Stimulated activated CD4-positive, alpha-beta T cell treated with anti-CD3 and anti-CD28 coated beads, Interleukin-1b, Interleukin-23, amount 100 ng/mL, for 1 hour (primary cell): ENCODE measurements around the gene TSPAN18.

Source experiments
- DNase-seq, 2 donors: peaks; one replicate each; pipeline ENCODE4 v3.0.0-alpha.2; 2020; ENCODE audit warnings: low read depth in 2 of 2

TSPAN18 gene

GRCh38 chr11:44848203-44848962 lies 121.6 kb downstream of the TSPAN18 start:
- DNase-seq, result no peak

DNA sequence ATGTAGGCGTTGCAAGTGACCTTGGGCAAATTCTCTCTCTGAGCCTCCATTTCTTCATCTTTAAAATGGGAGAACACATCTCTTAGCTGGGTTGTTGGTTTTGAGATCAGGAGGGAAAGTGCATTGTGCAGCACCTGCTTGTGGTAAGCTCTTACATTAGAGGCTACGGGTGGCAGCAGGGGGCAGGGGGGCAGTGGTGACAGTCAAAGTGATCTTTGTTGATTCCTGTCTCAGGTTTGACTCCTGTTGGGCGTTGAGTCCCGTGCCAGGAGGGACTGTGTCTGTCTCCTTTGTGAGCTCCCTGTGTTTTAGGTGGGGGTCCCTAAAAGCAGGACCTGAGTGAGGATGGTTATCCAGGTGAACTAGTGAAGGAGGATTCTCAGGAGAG lies 122.2 kb downstream of the TSPAN18 start:
- DNase-seq, result no peak

GRCh38 chr11:44849424-44849823 lies 122.7 kb downstream of the TSPAN18 start:
- DNase-seq, result no peak

GRCh38 chr11:44849922-44850321 lies 123.2 kb downstream of the TSPAN18 start:
- no peak for DNase-seq

DNA sequence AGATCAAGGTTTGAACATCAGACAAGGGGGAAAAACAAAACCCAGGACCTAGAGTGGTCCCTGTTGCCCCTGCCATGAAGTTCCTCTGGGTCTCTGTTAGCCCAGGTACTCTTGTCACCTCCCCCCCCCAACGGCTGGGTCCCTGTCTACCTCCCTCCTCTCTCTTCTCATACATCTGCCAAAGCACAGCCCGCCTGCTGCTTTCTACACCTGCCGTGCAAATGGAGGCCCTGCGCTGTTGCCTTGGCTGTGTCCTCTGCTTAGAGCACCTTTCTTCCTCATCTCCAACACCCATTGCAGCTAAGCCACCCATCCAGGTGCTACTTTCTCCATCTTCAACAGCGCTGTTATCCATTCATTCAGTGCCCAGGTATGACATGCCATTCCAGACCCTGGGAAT lies 124.7 kb downstream of the TSPAN18 start:
- DNase-seq, result no peak

DNA sequence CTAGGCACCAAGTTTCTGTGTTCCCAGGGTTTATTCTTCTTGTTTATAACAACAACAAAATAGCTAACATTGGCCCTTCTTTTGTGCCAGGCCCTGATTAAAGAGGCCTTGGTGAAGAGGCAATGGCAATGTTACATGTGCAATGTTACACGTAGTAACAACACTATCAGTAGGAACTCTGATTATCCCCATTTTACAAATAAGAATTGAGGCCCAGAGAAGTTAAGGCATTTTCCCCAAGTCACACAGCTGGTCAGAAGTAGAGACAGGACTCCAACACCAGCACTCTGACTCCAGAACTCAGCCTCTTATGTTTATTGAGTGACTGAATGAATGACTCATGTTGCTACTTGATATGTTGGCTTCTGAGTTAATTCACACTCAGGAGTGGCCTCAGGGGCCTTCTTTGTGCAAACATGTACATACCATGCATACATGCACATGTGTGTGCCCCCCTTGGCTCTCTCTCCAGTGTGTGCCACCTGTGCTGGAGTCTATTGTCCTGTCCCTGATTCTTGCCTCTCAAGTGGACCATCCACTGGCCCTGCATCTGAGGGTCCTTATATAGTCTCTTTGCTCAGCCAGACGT lies 125.5 kb downstream of the TSPAN18 start:
- DNase-seq, result no peak

DNA sequence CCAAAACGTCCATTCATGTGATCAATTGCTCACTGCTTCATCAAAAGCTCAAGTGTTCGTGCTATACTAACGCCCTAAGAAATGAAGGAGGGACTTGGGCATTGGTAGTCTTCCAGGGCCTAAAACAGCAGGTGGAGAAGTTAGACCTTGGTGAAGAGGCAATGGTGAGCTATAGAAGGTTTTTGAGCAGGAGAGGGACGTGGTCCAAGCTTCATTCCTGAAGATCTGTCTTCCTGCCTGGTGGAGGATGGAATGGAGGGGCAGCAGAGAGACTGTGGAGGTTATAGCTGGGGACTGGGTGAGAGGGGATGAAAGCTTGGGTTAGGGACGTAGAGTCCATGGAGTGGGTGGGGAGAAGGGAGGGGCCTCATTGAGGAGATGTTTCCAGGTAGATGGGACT lies 126.2 kb downstream of the TSPAN18 start:
- no peak for DNase-seq

GRCh38 chr11:44853666-44854065 lies 126.9 kb downstream of the TSPAN18 start:
- DNase-seq, result no peak

GRCh38 chr11:44854086-44854485 lies 127.3 kb downstream of the TSPAN18 start:
- DNase-seq, result no peak

DNA sequence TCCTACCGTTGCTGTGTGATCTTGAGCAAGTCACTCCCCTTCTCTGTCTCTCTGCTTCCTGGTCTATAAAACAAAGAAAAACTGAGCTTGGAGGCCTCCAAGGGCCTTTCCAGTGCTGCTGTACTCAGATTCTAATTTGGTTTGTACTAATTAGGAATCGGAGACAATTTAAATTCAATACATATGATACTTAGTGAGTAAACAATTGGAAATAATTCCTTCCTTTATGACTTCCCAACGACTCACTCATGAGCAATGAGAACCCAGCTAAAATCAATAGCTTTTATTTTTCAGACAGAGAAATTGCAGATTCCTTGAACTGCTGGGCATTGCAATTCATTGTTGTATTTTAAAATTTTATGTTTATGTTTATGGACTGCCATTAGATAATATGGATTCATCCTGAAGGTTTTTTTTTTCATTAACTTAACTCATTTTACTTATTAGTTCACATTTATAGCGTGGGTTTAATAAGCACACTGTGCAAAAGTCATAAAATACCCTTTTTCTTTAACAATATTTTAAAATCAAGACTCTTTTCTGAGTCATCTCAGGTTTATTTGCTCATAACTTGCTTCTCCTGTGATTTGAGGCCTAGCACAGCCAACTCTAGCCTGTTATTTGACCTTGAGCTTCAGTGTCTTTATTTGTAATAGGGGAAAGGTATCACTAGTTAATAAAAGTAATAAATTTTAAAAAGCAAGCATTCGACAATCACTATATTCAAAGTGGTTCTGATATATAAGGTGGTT lies 128.2 kb downstream of the TSPAN18 start:
- no peak for DNase-seq

- DNase-seq, result no peak
These were observed 128.7 kb downstream of the TSPAN18 start for GRCh38 chr11:44855493-44855849.

DNA sequence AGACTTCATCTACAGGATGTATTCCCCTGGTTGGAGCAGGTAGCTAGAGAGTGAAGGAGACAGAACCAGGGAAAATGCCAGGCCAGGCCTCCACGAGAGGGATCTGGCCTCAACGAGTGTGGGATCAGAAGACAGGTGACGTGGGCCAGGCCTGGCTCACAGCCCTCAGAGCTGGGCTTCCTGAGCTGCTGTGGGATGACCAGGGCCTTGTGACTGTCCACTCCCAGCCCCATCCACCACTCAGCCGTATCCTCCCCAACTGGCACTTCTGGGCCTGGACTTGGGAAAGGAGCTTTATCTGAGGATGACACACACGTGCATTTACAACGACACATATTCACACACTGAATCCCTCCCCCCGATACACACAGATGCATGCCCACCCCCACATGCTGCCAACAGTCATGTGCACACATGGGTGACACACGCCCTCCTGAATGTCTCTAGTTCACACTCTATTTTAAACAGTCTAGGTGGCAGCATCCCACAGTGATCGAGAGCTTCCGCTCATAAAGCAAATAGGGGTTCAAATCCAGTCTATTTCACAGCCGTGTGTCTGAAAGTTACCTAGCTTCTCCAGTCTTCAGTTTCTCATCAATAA lies 130.8 kb downstream of the TSPAN18 start:
- DNase-seq, result no peak

DNA sequence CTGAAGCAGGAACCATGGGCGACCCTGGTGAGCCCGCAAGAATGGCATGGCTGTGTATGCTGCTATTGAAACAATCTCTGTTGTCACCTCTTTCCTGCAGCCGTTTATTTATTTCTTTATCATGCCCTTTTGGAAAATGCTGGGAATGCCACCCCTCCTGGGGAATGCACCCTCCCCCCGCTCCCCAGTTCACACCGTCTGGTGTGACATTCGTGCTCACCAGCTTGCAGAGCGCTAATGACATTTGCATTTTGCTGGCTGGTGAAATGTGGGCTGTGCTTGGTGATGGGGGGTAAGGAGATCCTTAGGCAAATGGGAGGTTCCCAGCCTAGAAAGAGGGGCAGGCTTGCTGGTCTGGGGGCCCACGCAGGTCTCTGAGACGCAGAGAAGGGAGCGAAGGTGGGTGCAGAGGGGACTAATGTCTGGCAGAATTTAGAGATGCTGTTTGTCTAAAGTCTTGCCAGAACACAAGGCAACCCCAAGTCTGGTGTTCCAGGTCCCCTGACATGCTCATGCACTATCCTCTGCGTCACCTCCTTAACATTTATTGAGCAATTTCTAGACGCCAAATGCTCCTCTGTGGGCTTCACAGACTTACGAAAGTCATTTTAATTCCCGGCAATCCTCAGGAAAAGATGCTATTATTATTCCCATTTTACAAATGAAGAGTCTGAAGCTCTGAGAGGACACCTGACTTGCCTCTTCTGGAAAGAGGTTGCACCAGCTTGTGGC lies 132.2 kb downstream of the TSPAN18 start:
- no peak for DNase-seq

DNA sequence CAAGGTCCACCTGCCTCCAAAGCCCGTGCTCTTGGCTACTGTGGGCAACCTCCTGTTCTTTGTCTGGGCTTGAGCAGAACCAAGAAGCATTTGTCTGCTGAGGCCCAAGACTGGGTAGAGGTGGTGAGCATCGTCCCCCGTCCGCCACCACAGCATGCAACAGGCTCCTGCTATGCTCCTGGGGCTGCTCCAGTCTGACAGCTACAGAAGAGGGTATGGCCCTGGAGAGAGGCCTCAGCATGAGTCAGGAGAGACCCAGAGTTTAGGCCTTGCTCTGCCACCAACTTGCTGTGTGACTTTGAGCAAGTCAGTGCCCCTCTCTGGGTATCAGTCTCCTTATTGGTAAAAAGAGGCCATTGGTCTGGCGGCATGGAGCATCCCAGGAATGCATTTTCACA lies 132.8 kb downstream of the TSPAN18 start:
- no peak for DNase-seq

DNA sequence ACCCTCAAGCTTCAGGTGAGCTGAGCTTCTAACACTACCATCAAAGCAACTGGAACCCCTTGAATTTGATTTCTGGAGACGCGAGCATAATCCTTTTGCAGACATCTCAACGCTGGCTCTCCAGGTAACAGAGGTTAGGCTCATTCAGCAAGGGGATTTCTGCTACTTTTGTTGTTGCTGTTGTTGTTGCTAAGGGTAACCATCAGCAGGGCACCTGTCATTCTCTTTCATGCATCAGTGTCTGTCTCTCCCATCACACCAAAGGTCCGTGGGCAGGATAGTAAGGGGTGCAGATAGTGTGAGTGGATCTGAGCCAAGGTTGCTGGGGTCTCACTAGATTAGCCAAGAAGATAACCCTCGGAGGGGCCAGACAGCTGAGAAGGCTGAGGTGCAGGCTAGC lies 133.6 kb downstream of the TSPAN18 start:
- no peak for DNase-seq

DNA sequence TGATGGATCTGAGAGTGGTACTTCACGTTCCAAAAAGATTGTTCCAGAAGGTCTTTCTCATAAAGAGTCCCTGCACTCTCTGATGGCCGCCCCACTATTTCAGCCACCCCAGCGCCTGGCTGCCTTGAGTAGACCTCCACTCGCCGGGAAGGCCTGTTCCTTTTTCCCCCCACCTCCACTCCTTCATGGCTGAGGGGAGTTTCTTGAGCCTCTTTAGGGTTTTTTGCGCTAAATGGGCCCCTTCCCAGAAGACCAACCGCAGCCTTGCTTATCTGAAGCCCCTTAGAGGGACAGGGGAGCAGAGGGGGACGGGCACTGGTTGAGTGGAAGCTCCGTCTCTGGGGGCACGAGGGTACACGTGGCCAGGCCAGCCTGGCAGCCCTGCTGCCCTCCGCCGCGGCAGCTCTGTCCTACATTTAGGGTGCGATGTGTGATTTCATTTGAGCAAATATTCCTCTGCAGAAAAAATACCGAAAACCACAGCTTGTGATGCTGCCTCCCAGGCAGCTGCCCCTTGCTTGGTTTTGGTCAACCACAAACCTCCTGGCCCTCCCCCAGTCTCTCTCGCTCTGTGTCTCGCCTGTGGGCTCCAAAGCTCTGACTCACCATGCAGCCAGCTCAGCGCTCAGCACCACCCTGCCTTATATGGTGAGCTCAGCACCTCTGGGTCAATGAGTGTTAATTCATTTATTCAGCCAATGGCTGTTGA lies 135.2 kb downstream of the TSPAN18 start:
- peak; percentile 38 to 66 for DNase-seq

DNA sequence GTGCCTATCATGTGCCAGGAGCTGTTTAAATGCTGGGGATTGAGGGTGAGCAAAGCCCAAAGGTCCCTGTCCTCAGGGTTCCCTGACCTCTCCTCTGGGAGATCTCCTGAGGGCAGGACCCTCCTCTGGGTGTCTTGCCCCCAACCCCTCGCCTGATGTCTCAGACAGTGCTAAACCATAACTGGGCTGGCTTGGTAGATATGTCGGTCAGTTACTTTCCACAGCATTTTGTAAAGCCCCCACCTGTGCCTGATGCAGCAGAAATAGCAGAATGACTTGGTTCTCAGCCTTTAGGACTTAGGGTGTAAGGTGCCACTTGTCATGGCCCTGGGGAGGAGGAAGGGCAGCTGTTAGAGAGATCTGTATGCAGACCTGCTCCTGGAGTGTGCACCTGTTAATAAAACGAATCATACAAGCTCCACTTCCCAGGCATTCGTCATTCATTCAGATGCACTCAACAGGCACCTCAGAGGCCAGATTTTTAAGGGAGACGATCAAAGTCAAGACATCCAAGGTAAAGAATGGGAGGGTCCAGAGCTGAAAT lies 135.9 kb downstream of the TSPAN18 start:
- no peak for DNase-seq

DNA sequence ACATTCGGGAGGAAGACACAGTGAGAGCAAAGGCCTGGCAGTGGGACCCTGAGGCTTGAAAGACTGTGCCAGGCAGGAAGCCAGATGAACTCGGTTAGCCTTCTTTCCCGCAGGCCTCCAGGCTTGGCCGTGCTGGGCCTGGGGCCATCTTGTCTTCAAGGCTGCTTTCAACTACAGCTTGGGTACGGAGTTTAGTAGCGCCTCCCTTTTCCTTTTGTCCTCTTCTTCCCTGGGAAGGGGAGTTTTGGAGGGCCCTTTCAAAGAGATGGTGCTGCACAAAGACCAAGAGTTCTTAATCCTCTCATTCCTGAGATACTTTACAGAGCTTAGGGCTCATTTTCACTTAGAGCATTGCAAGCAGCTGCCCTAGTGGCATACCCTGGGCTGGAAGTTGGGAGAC lies 136.5 kb downstream of the TSPAN18 start:
- DNase-seq, result no peak

- DNase-seq, result no peak
These were observed 139.1 kb downstream of the TSPAN18 start for GRCh38 chr11:44865866-44866272.

- no peak for DNase-seq
These were observed 139.5 kb downstream of the TSPAN18 start for GRCh38 chr11:44866286-44866685.

GRCh38 chr11:44868021-44868420 lies 141.3 kb downstream of the TSPAN18 start:
- DNase-seq, result no peak
